ENCODE results near the gene C5orf52.
"Not testable (repeated sequence)": the region's sequence is repeated elsewhere in the genome, so short reads cannot be mapped to it uniquely, and the experiment has no call there.

Gene C5orf52

GRCh38 chr5:157727858-157728257 lies 56.5 kb downstream of the C5orf52 start:
- DNase-seq, result not testable (repeated sequence)
